GM12878 (cell line): ENCODE measurements around the gene NUCB1. TPM values are rescaled to one million over a fixed set of nuclear protein-coding genes. Genes with fewer than 3 reads are reported as not detected.

Experiments used
- ATAC-seq: fragments of 200-7000 bp; cut with Tn5 transposase; 3 replicates; pipeline ENCODE4 v1.9.1; 2020; ENCODE audit warnings: mild to moderate bottlenecking, moderate library complexity
- BruUV-seq: library from RNA; stranded (reverse); fragments of 400-500 nt; replicated peaks from 2 replicates; lab custom pipeline; 2021; lab: Mats Ljungman, UMichigan
- CTCF ChIA-PET: fragments of 300-600 bp; sonication (Branson Sonifier 250); formaldehyde crosslinking; extraction: SDS; loops from one replicate; lab custom pipeline; 2021; ENCODE audit warnings: inconsistent platforms; lab: Yijun Ruan, JAX
- POLR2A ChIA-PET: fragments of 350-600 bp; formaldehyde crosslinking; extraction: SDS; loops from one replicate; lab custom pipeline; 2021; ENCODE audit warnings: inconsistent platforms; lab: Charles Lee
- RAD21 ChIA-PET: fragments of 300-600 bp; sonication (Branson Sonifier 250); formaldehyde crosslinking; loops from one replicate; lab custom pipeline; 2023; ENCODE audit warnings: antibody characterized with exemption; ENCODE audit not compliant: unreplicated experiment; lab: Charles Lee
- SMC1A ChIA-PET: fragments of 300-600 bp; sonication (Branson Sonifier 250); formaldehyde crosslinking; loops from one replicate; lab custom pipeline; 2023; ENCODE audit not compliant: unreplicated experiment, uncharacterized antibody; lab: Charles Lee
- DNase-seq: peaks from one replicate; pipeline ENCODE4 v3.0.0-alpha.2; 2011; ENCODE audit warnings: low read depth, low spot score
- FAIRE-seq: peaks from 3 replicates; lab custom pipeline; 2011; peaks lifted over from hg19 to GRCh38; lab: Jason Lieb, UNC
- H2AFZ ChIP-seq: 2 replicates; pipeline ENCODE4 v1.6.0; 2011; ENCODE audit warnings: low read depth, low read length, control low read depth; ENCODE audit not compliant: control insufficient read depth
- H3K27ac ChIP-seq: 2 replicates; pipeline ENCODE4 v1.5.1; 2011; ENCODE audit warnings: control low read depth; ENCODE audit not compliant: control insufficient read depth, insufficient read depth
- H3K27me3 ChIP-seq, 2 experiments: replicated peaks in 1 of 2; 2 replicates each; pipeline versions ENCODE4 v1.6.0 to v1.6.1; 2011; ENCODE audit warnings: low read length in 1 of 2; ENCODE audit not compliant: control insufficient read depth in 2 of 2, insufficient read depth in 2 of 2
- H3K36me3 ChIP-seq, 2 experiments: 2 replicates each; pipeline ENCODE4 v1.5.1; 2011; ENCODE audit warnings: low read length in 1 of 2; ENCODE audit not compliant: control insufficient read depth in 2 of 2, insufficient read depth in 2 of 2
- H3K4me1 ChIP-seq: 2 replicates; pipeline ENCODE4 v1.6.1; 2011; ENCODE audit warnings: mild to moderate bottlenecking, low read length, moderate library complexity, mixed read lengths; ENCODE audit not compliant: control insufficient read depth, insufficient read depth
- H3K4me2 ChIP-seq: 2 replicates; pipeline ENCODE4 v1.6.0; 2011; ENCODE audit warnings: control low read depth; ENCODE audit not compliant: control insufficient read depth, insufficient read depth
- H3K4me3 ChIP-seq: fragments of 200-600 bp; sonication (generic); 2 replicates; pipeline ENCODE4 v1.5.1; 2016
- H3K79me2 ChIP-seq: 2 replicates; pipeline ENCODE4 v1.6.0; 2011; ENCODE audit warnings: low read length; ENCODE audit not compliant: control insufficient read depth, insufficient read depth
- H3K9ac ChIP-seq: 2 replicates; pipeline ENCODE4 v1.8.0; 2011; ENCODE audit warnings: low read length, control low read depth, mixed read lengths; ENCODE audit not compliant: control insufficient read depth, insufficient read depth
- H3K9me3 ChIP-seq: replicated peaks from 3 replicates; pipeline ENCODE4 v1.5.1; 2011; ENCODE audit warnings: mild to moderate bottlenecking, low read length; ENCODE audit not compliant: control insufficient read depth, insufficient read depth
- H4K20me1 ChIP-seq: 2 replicates; pipeline ENCODE4 v1.6.0; 2011; ENCODE audit not compliant: control insufficient read depth, insufficient read depth
- CHD2 ChIP-seq: IDR thresholded peaks from 2 replicates; pipeline ENCODE4 v1.6.1; 2011; ENCODE audit warnings: low read depth, low read length, improper control_type of control experiment, borderline replicate concordance
- DPF2 ChIP-seq: fragments of 450-650 bp; IDR thresholded peaks from 2 replicates; pipeline ENCODE4 v1.6.1; 2017; ENCODE audit warnings: mild to moderate bottlenecking
- FOS ChIP-seq: IDR thresholded peaks from 3 replicates; pipeline ENCODE4 v1.6.1; 2011; ENCODE audit warnings: borderline replicate concordance; ENCODE audit not compliant: insufficient read length; ENCODE audit errors: extremely low read depth
- MEF2B ChIP-seq: fragments of 450-650 bp; IDR thresholded peaks from 2 replicates; pipeline ENCODE4 v1.6.1; 2018; ENCODE audit warnings: mild to moderate bottlenecking, moderate library complexity; ENCODE audit not compliant: partially characterized antibody, poor library complexity, severe bottlenecking
- MLLT1 ChIP-seq: fragments of 450-650 bp; IDR thresholded peaks from 2 replicates; pipeline ENCODE4 v1.6.1; 2016; ENCODE audit warnings: mild to moderate bottlenecking
- RFX5 ChIP-seq: IDR thresholded peaks from 2 replicates; pipeline ENCODE4 v1.6.1; 2011; ENCODE audit warnings: low read depth, low read length, improper control_type of control experiment
- RUNX3 ChIP-seq: IDR thresholded peaks from 2 replicates; pipeline ENCODE4 v1.6.1; 2012; ENCODE audit warnings: low read length, inconsistent platforms
- SIX5 ChIP-seq: IDR thresholded peaks from 2 replicates; pipeline ENCODE4 v1.6.1; 2011; ENCODE audit warnings: mild to moderate bottlenecking, low read depth, low read length, moderate library complexity; ENCODE audit not compliant: severe bottlenecking
- SREBF2 ChIP-seq: IDR thresholded peaks from 2 replicates; pipeline ENCODE4 v1.6.1; 2012; ENCODE audit warnings: mild to moderate bottlenecking, low read length
- WGBS: methylation state at CpG from one replicate; pipeline ENCODE4 v1.1.6; 2016; ENCODE audit warnings: low lambda C conversion rate; ENCODE audit not compliant: insufficient replicate concordance, insufficient coverage; ENCODE audit errors: missing lambda C conversion rate; 5-methylcytosine and 5-hydroxymethylcytosine counted together
- in situ Hi-C: fragments of 300-500 bp; cut with MboI; formaldehyde crosslinking; loops from 9 replicates; pipeline ENCODE4 v1.14.3; 2018; ENCODE audit warnings: mixed read lengths
- intact Hi-C: fragments of 100-400 bp; cut with micrococcal nuclease; formaldehyde crosslinking; loops from one replicate; pipeline ENCODE4 v1.14.2; 2022; ENCODE audit not compliant: unreplicated experiment
- polyA plus RNA-seq, 11 experiments: library from polyadenylated mRNA; depleted of rRNA in 4 of 11; unstranded in 6 of 11; stranded (reverse) in 5 of 11; fragments of >200 nt; fragmentation: Nextera tagmentation in 4 of 11; fragmentation: Illumina TruSeq in 1 of 11; extraction: Ambion mirVana in 4 of 11; extraction: Trizol in 1 of 11; gene quantifications; 1 replicate in 1 of 11; 2 replicates in 10 of 11; pipeline versions ENCODE4 v1.2.1 to v1.2.3, GENCODE V29; 2011 to 2016; ENCODE audit warnings: inconsistent platforms in 2 of 11, missing spikeins in 2 of 11, low read depth in 1 of 11
- total RNA-seq, 4 experiments: library from RNA; depleted of rRNA in 3 of 4; stranded (reverse); fragments of >200 nt in 3 of 4; fragmentation: Illumina TruSeq in 1 of 4; extraction: Trizol in 1 of 4; gene quantifications; 2 replicates each; pipeline versions ENCODE4 v1.2.1 to v1.2.3, GENCODE V29; 2013 to 2021

The NUCB1 gene
- total and polyA plus RNA-seq, 10 of the 15 experiments (the other 5 are each of a cell fraction or from before 2014, with no cell fraction given) = 1.8 to 112 (median 44.5) TPM

GRCh38 chr19:48899781-48900476 is at the start of gene NUCB1 (continued):
- TF ChIP-seq CHD2 (0 out of 2 replicates have a peak, but pooled peaks have one; percentile 31), RUNX3 (peak; percentile 65), MLLT1 (peak; percentile 88; the same call in 1 of the 2 replicates), DPF2 (no peak)

- Histone ChIP-seq H3K27ac (no peak overlapping the region), H3K4me2 (no peak overlapping the region), H3K4me3 (no peak overlapping the region), H3K4me1 (peaks cover 7% of the 10 kb centered on the region), H4K20me1 (no peaks in the 10 kb centered on the region), H2AFZ (no peak overlapping the region), H3K79me2 (no peaks in the 10 kb centered on the region), H3K27me3 (no peaks in the 10 kb centered on the region), H3K9me3 (no peaks in the 10 kb centered on the region), H3K36me3 (no peaks in the 10 kb centered on the region), H3K9ac (no peak overlapping the region)
- ChIA-PET POLR2A (no interaction called here), CTCF (interaction anchor here (0.5 to 5.0 kb wide), 2 partner anchors 10 to 58 kb away, joined by 3 to 39 read pairs; no protein-coding TSS in a partner anchor), RAD21 (no interaction called here), SMC1A (interaction anchor here (1.0 to 1.5 kb wide), 4 partner anchors 8 to 16 kb away, joined by 3 to 8 read pairs (median 4); partner anchors contain the start of gene HSD17B14)
- FAIRE-seq = no peak
- intact Hi-C loops (no loop called here), in situ Hi-C loops (no loop called here)
- WGBS = 77% methylated on average over 4 of the region's 4 CpGs
- DNase-seq = no peak
- TF ChIP-seq MEF2B = no peak
- no peak for TF ChIP-seq FOS
- TF ChIP-seq SIX5 = peak; percentile 44
- no peak for TF ChIP-seq RFX5
- no peak for TF ChIP-seq SREBF2
- no peak for ATAC-seq
- BruUV-seq = no TSS peak
Observed at GRCh38 chr19:48852292-48852691, 47.8 kb upstream of the NUCB1 start.
